Dendritic cell treated with granulocyte-macrophage colony-stimulating factor and Interleukin-4, amounts not matched to agents 40 ng/mL and 50 ng/mL, for 4 days (primary cell): Measurements from ENCODE around the gene ALDOB.

ENCODE experiments used
- H3K27ac Mint-ChIP-seq: one replicate; pipeline ENCODE4 v1.8.0; 2022; ENCODE audit warnings: mild to moderate bottlenecking, mixed read lengths
- H3K27me3 Mint-ChIP-seq: one replicate; pipeline ENCODE4 v1.8.0; 2022; ENCODE audit warnings: mild to moderate bottlenecking, mixed read lengths
- H3K36me3 Mint-ChIP-seq: one replicate; pipeline ENCODE4 v1.8.0; 2022; ENCODE audit warnings: low read depth, mixed read lengths
- H3K4me1 Mint-ChIP-seq: one replicate; pipeline ENCODE4 v1.8.0; 2022; ENCODE audit warnings: low read depth, mixed read lengths
- H3K4me3 Mint-ChIP-seq: one replicate; pipeline ENCODE4 v1.8.0; 2022; ENCODE audit warnings: mild to moderate bottlenecking, moderate library complexity, mixed read lengths
- H3K9me3 Mint-ChIP-seq: one replicate; pipeline ENCODE4 v1.8.0; 2022; ENCODE audit warnings: mixed read lengths
- intact Hi-C: fragments of 100-400 bp; cut with micrococcal nuclease; formaldehyde crosslinking; loops from one replicate; pipeline ENCODE4 v1.15.0; 2022

Gene ALDOB

GRCh38 chr9:101467690-101468089 lies 32.1 kb upstream of the ALDOB start:
- Mint-ChIP-seq H3K9me3 (no peaks in the 10 kb centered on the region), H3K4me1 (peaks cover 7% of the 10 kb centered on the region), H3K4me3 (no peak overlapping the region), H3K36me3 (no peaks in the 10 kb centered on the region), H3K27me3 (no peaks in the 10 kb centered on the region), H3K27ac (no peak overlapping the region)
- intact Hi-C loops = no loop called here

GRCh38 chr9:101466863-101467262 lies 31.3 kb upstream of the ALDOB start:
- Mint-ChIP-seq H3K27ac (no peak overlapping the region), H3K27me3 (no peaks in the 10 kb centered on the region), H3K4me1 (peaks cover 7% of the 10 kb centered on the region), H3K36me3 (no peaks in the 10 kb centered on the region), H3K9me3 (no peaks in the 10 kb centered on the region), H3K4me3 (no peak overlapping the region)
- intact Hi-C loops = no loop called here

GRCh38 chr9:101465326-101465915 lies 29.8 kb upstream of the ALDOB start:
- no peak overlapping the region for H3K27ac Mint-ChIP-seq
- intact Hi-C loops = no loop called here
- no peaks in the 10 kb centered on the region for H3K9me3 Mint-ChIP-seq
- H3K27me3 Mint-ChIP-seq = peaks cover 2% of the 10 kb centered on the region
- H3K4me3 Mint-ChIP-seq = no peak overlapping the region
- peaks cover 7% of the 10 kb centered on the region for H3K4me1 Mint-ChIP-seq
- no peaks in the 10 kb centered on the region for H3K36me3 Mint-ChIP-seq

- no peak overlapping the region for H3K4me3 Mint-ChIP-seq
- H3K9me3 Mint-ChIP-seq = no peaks in the 10 kb centered on the region
- intact Hi-C loops = no loop called here
- H3K4me1 Mint-ChIP-seq = peaks cover 7% of the 10 kb centered on the region
- H3K36me3 Mint-ChIP-seq = no peaks in the 10 kb centered on the region
- no peak overlapping the region for H3K27ac Mint-ChIP-seq
- H3K27me3 Mint-ChIP-seq = peaks cover 2% of the 10 kb centered on the region
Measured at GRCh38 chr9:101463397-101463796, 27.8 kb upstream of the ALDOB start.

- Mint-ChIP-seq H3K27ac (no peak overlapping the region), H3K9me3 (no peaks in the 10 kb centered on the region), H3K27me3 (peaks cover 2% of the 10 kb centered on the region), H3K4me3 (no peak overlapping the region), H3K36me3 (no peaks in the 10 kb centered on the region), H3K4me1 (peaks cover 7% of the 10 kb centered on the region)
- intact Hi-C loops = no loop called here
Measured at GRCh38 chr9:101462558-101462957, 27.0 kb upstream of the ALDOB start.

GRCh38 chr9:101460965-101461364 lies 25.4 kb upstream of the ALDOB start:
- Mint-ChIP-seq H3K36me3 (no peaks in the 10 kb centered on the region), H3K27me3 (peaks cover 2% of the 10 kb centered on the region), H3K4me3 (no peak overlapping the region), H3K4me1 (peaks cover 7% of the 10 kb centered on the region), H3K27ac (no peak overlapping the region), H3K9me3 (no peaks in the 10 kb centered on the region)
- intact Hi-C loops = no loop called here

- no peak overlapping the region for H3K4me3 Mint-ChIP-seq
- H3K9me3 Mint-ChIP-seq = no peaks in the 10 kb centered on the region
- H3K27ac Mint-ChIP-seq = no peak overlapping the region
- no peaks in the 10 kb centered on the region for H3K36me3 Mint-ChIP-seq
- H3K4me1 Mint-ChIP-seq = no peaks in the 10 kb centered on the region
- intact Hi-C loops = loop anchor here (1.0 kb wide), 1 partner anchor 71 kb away; no protein-coding TSS in a partner anchor
- peaks cover 2% of the 10 kb centered on the region for H3K27me3 Mint-ChIP-seq
Measured at GRCh38 chr9:101458963-101459631, 23.5 kb upstream of the ALDOB start.

GRCh38 chr9:101457003-101457402 lies 21.4 kb upstream of the ALDOB start:
- no peak overlapping the region for H3K27ac Mint-ChIP-seq
- H3K36me3 Mint-ChIP-seq = no peaks in the 10 kb centered on the region
- H3K9me3 Mint-ChIP-seq = peaks cover 10% of the 10 kb centered on the region
- peaks cover 2% of the 10 kb centered on the region for H3K27me3 Mint-ChIP-seq
- intact Hi-C loops = no loop called here
- H3K4me1 Mint-ChIP-seq = no peaks in the 10 kb centered on the region
- H3K4me3 Mint-ChIP-seq = no peak overlapping the region

GRCh38 chr9:101455656-101456240 lies 20.2 kb upstream of the ALDOB start:
- no peaks in the 10 kb centered on the region for H3K36me3 Mint-ChIP-seq
- peaks cover 10% of the 10 kb centered on the region for H3K9me3 Mint-ChIP-seq
- H3K4me3 Mint-ChIP-seq = no peak overlapping the region
- no peak overlapping the region for H3K27ac Mint-ChIP-seq
- intact Hi-C loops = no loop called here
- H3K4me1 Mint-ChIP-seq = no peaks in the 10 kb centered on the region
- peaks cover 6% of the 10 kb centered on the region for H3K27me3 Mint-ChIP-seq

- intact Hi-C loops = no loop called here
- no peak overlapping the region for H3K4me3 Mint-ChIP-seq
- no peaks in the 10 kb centered on the region for H3K36me3 Mint-ChIP-seq
- peaks cover 16% of the 10 kb centered on the region for H3K27me3 Mint-ChIP-seq
- H3K27ac Mint-ChIP-seq = no peak overlapping the region
- H3K9me3 Mint-ChIP-seq = peaks cover 10% of the 10 kb centered on the region
- peaks cover 6% of the 10 kb centered on the region for H3K4me1 Mint-ChIP-seq
Measured at GRCh38 chr9:101453776-101454570, 18.4 kb upstream of the ALDOB start.

- Mint-ChIP-seq H3K9me3 (peaks cover 10% of the 10 kb centered on the region), H3K36me3 (no peaks in the 10 kb centered on the region), H3K4me1 (peaks cover 13% of the 10 kb centered on the region), H3K27ac (no peak overlapping the region), H3K4me3 (no peak overlapping the region), H3K27me3 (peaks cover 24% of the 10 kb centered on the region)
- intact Hi-C loops = no loop called here
Measured at GRCh38 chr9:101451498-101451897, 15.9 kb upstream of the ALDOB start.

- H3K9me3 Mint-ChIP-seq = peaks cover 10% of the 10 kb centered on the region
- H3K27me3 Mint-ChIP-seq = peaks cover 24% of the 10 kb centered on the region
- H3K27ac Mint-ChIP-seq = no peak overlapping the region
- peaks cover 13% of the 10 kb centered on the region for H3K4me1 Mint-ChIP-seq
- no peaks in the 10 kb centered on the region for H3K36me3 Mint-ChIP-seq
- no peak overlapping the region for H3K4me3 Mint-ChIP-seq
- intact Hi-C loops = no loop called here
Measured at GRCh38 chr9:101450931-101451330, 15.4 kb upstream of the ALDOB start.

GRCh38 chr9:101449071-101449721 lies 13.6 kb upstream of the ALDOB start:
- peak overlapping the region; percentile 42 for H3K27ac Mint-ChIP-seq
- peaks cover 19% of the 10 kb centered on the region for H3K4me1 Mint-ChIP-seq
- H3K4me3 Mint-ChIP-seq = peak overlapping the region; percentile 75
- peaks cover 30% of the 10 kb centered on the region for H3K27me3 Mint-ChIP-seq
- intact Hi-C loops = no loop called here
- H3K36me3 Mint-ChIP-seq = no peaks in the 10 kb centered on the region
- H3K9me3 Mint-ChIP-seq = peaks cover 10% of the 10 kb centered on the region

GRCh38 chr9:101448680-101449070 lies 13.1 kb upstream of the ALDOB start:
- Mint-ChIP-seq H3K4me3 (peak overlapping the region; percentile 75), H3K4me1 (peaks cover 19% of the 10 kb centered on the region), H3K36me3 (no peaks in the 10 kb centered on the region), H3K9me3 (peaks cover 10% of the 10 kb centered on the region), H3K27me3 (peaks cover 30% of the 10 kb centered on the region), H3K27ac (peak overlapping the region; percentile 42)
- intact Hi-C loops = no loop called here
